ENCODE results near the gene VPS13D.

GRCh38 chr1:12477314-12477713 is 247.5 kb downstream of the VPS13D start:
- no peak for TF ChIP-seq CTCF (conservative IDR thresholded peaks at IDR 0.05; ENCODE audit: low read depth, low read length)
- TF ChIP-seq EZH2phosphoT487 (IDR thresholded peaks at IDR 0.05; ENCODE audit: borderline replicate concordance, low read length): no peak
- TF ChIP-seq EZH2 (IDR thresholded peaks at IDR 0.05; ENCODE audit: low read length, unreplicated experiment): no peak

Measured in PC-3 (cell line).